Skeletal muscle tissue (tissue), 5 donors: ENCODE data around the gene OR6Q1. TPM values are rescaled to one million over a fixed set of nuclear protein-coding genes. Genes with fewer than 3 reads are reported as not detected.

Source experiments
- H3K27ac ChIP-seq: one replicate; pipeline ENCODE4 v1.7.0; 2013; ENCODE audit warnings: mild to moderate bottlenecking, low read depth, low read length, inconsistent platforms
- H3K27me3 ChIP-seq, 3 donors: one replicate each; pipeline ENCODE4 v1.7.0; 2013; ENCODE audit warnings: low read length in 3 of 3; ENCODE audit not compliant: control insufficient read depth in 3 of 3, insufficient read depth in 3 of 3
- H3K36me3 ChIP-seq, 3 donors: one replicate each; pipeline ENCODE4 v1.7.0; 2013; ENCODE audit warnings: low read length in 3 of 3; ENCODE audit not compliant: control insufficient read depth in 3 of 3, insufficient read depth in 3 of 3
- H3K4me1 ChIP-seq, 3 donors: one replicate each; pipeline ENCODE4 v1.7.0; 2013; ENCODE audit warnings: low read length in 3 of 3, mild to moderate bottlenecking in 3 of 3; ENCODE audit not compliant: control insufficient read depth in 3 of 3, insufficient read depth in 3 of 3
- H3K4me3 ChIP-seq, 3 donors: one replicate each; pipeline ENCODE4 v1.7.0; 2013; ENCODE audit warnings: low read length in 3 of 3
- H3K9ac ChIP-seq, 3 donors: one replicate each; pipeline ENCODE4 v1.7.0; 2013; ENCODE audit warnings: low read length in 3 of 3, mild to moderate bottlenecking in 3 of 3, moderate library complexity in 2 of 3, low read depth in 1 of 3
- H3K9me3 ChIP-seq, 3 donors: one replicate each; pipeline ENCODE4 v1.7.0; 2013; ENCODE audit warnings: low read length in 3 of 3; ENCODE audit not compliant: control insufficient read depth in 3 of 3
- small RNA-seq: library from RNA; depleted of rRNA; stranded (forward); fragments of <200 nt; gene quantifications from one replicate; pipeline ENCODE3, GENCODE V24; 2014
- total RNA-seq: library from RNA; depleted of rRNA; stranded (reverse); fragments of >200 nt; gene quantifications from one replicate; pipeline ENCODE4 v1.2.3, GENCODE V29; 2014
- donor health status: Osteomylitis.

OR6Q1 gene
- total RNA-seq, 1 donor from 2014 or later: not detected

DNA sequence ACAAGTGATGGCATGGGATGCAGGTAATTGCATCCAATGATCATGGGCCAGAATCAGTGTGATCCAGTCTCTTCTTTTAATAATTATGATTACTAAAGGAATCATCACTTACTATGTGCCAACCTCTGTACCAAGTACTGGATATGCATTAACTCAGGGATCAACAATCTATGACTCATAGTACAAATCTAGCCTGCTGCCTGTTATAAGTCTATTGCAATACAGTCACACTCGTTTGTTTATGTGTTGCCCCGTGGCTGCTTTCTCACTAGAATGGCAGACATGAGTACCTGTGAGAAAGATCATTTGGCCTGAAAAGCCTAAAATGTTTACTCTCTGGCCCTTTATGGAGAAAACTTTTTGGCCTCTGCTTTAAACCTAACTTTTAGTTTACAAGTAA, 45.0 kb downstream of the OR6Q1 start:
- no peak overlapping the region for H3K27ac ChIP-seq
- H3K9me3 ChIP-seq: no peaks in the 10 kb centered on the region
- no peak overlapping the region for H3K4me3 ChIP-seq
- no peaks in the 10 kb centered on the region for H3K4me1 ChIP-seq
- H3K9ac ChIP-seq: no peak overlapping the region
- H3K27me3 ChIP-seq: no peaks in the 10 kb centered on the region
- H3K36me3 ChIP-seq: no peaks in the 10 kb centered on the region

Small RNA genes within 50 kb of the gene (small RNA-seq; reads per million reads assigned to genes)
- not detected for gene RNU6-899P

Other genes starting within 250 kb of the OR6Q1 start
- gene OR9Q1, start 7.1 kb upstream of the OR6Q1 start, total RNA-seq: not detected
- gene OR9I1, start 94.6 kb downstream of the OR6Q1 start, total RNA-seq: not detected
- under 0.01 TPM for gene OR9Q2, start 158.1 kb downstream of the OR6Q1 start, total RNA-seq
- not detected for gene OR1S2, start 173.2 kb downstream of the OR6Q1 start, total RNA-seq
- gene OR1S1, start 181.8 kb downstream of the OR6Q1 start, total RNA-seq: 0.52 TPM
- not detected for gene OR10Q1, start 198.0 kb downstream of the OR6Q1 start, total RNA-seq
- not detected for gene OR10W1, start 237.3 kb downstream of the OR6Q1 start, total RNA-seq